PC-3 (cell line): ENCODE data around the gene PTGER4.

Source experiments
- EZH2 ChIP-seq: fragments of 300-600 bp; sonication (generic); IDR thresholded peaks from one replicate; pipeline ENCODE4 v1.6.1; 2017; ENCODE audit warnings: antibody characterized with exemption, mild to moderate bottlenecking, low read length; ENCODE audit not compliant: unreplicated experiment
- TF ChIP-seq, protein P1 (sequence below): fragments of 300-600 bp; sonication (generic); conservative IDR thresholded peaks from 2 replicates; pipeline ENCODE4 v1.5.1; 2017; ENCODE audit warnings: antibody characterized with exemption, low read depth, mild to moderate bottlenecking, low read length

DNA sequence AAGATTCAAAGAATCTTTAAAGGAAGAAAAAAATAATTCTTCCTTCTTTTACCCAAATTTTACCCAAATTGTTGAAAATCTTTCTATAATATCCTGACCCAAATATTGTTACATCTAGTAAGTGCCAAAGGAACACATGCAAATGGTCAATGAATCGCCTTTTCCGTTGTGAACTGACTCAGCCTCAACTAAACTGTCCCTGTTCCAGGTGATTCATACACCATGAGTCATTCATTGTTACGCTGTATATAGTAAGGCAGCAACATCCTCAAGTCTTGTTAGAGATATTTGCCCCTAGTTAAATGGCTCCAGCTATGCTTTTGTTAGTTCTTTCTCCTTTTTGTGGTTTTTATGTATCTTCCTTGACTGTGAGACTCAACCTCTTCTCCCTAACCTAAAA is 9.7 kb downstream of the PTGER4 start:
- TF ChIP-seq, protein P1, sequence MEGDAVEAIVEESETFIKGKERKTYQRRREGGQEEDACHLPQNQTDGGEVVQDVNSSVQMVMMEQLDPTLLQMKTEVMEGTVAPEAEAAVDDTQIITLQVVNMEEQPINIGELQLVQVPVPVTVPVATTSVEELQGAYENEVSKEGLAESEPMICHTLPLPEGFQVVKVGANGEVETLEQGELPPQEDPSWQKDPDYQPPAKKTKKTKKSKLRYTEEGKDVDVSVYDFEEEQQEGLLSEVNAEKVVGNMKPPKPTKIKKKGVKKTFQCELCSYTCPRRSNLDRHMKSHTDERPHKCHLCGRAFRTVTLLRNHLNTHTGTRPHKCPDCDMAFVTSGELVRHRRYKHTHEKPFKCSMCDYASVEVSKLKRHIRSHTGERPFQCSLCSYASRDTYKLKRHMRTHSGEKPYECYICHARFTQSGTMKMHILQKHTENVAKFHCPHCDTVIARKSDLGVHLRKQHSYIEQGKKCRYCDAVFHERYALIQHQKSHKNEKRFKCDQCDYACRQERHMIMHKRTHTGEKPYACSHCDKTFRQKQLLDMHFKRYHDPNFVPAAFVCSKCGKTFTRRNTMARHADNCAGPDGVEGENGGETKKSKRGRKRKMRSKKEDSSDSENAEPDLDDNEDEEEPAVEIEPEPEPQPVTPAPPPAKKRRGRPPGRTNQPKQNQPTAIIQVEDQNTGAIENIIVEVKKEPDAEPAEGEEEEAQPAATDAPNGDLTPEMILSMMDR, result no peak
- no peak for TF ChIP-seq EZH2
